Endothelial cell of umbilical vein (primary cell): ENCODE results near the gene MRPL12. TPM values are rescaled to one million over a fixed set of nuclear protein-coding genes. Genes with fewer than 3 reads are reported as not detected.

Experiments
- BruUV-seq: library from RNA; stranded (reverse); fragments of 400-500 nt; replicated peaks from 2 replicates; lab custom pipeline; 2021; lab: Mats Ljungman, UMichigan
- CTCF ChIA-PET: fragments of 300-600, 350-600 bp; sonication (Branson Sonifier 250); formaldehyde crosslinking; loops from one replicate; lab custom pipeline; 2021; ENCODE audit warnings: antibody characterized with exemption, inconsistent platforms; lab: Charles Lee
- POLR2A ChIA-PET: fragments of 300-600, 350-600 bp; sonication (Branson Sonifier 250); formaldehyde crosslinking; loops from one replicate; lab custom pipeline; 2021; ENCODE audit warnings: antibody characterized with exemption, inconsistent platforms; lab: Charles Lee
- DNase-seq: peaks from one replicate; pipeline ENCODE4 v3.0.0-alpha.2; 2011; ENCODE audit warnings: low read depth, low spot score
- FAIRE-seq: peaks from 2 replicates; lab custom pipeline; 2011; peaks lifted over from hg19 to GRCh38; lab: Jason Lieb, UNC
- H2AFZ ChIP-seq: 2 replicates; pipeline ENCODE4 v1.6.0; 2012; ENCODE audit warnings: low read depth, low read length, control low read depth, inconsistent platforms
- H3K27ac ChIP-seq: 2 replicates; pipeline ENCODE4 v1.5.1; 2011; ENCODE audit warnings: low read depth, mild to moderate bottlenecking, control low read depth, low read length, moderate library complexity; ENCODE audit not compliant: insufficient read depth
- H3K27me3 ChIP-seq, 2 experiments: 2 replicates each; pipeline versions ENCODE4 v1.6.0 to v1.6.1; 2011; ENCODE audit warnings: low read length in 2 of 2, mixed read lengths in 1 of 2; ENCODE audit not compliant: control insufficient read depth in 2 of 2, insufficient read depth in 2 of 2
- H3K36me3 ChIP-seq, 2 experiments: 2 replicates in 1 of 2; 3 replicates in 1 of 2; pipeline ENCODE4 v1.5.1; 2011; ENCODE audit warnings: low read length in 2 of 2, mild to moderate bottlenecking in 1 of 2, moderate library complexity in 1 of 2; ENCODE audit not compliant: control insufficient read depth in 2 of 2, insufficient read depth in 2 of 2; ENCODE audit errors: extremely low read depth in 1 of 2
- H3K4me1 ChIP-seq: 3 replicates; pipeline ENCODE4 v1.5.1; 2011; ENCODE audit warnings: mild to moderate bottlenecking, low read length; ENCODE audit not compliant: control insufficient read depth, insufficient read depth; ENCODE audit errors: extremely low read depth
- H3K4me2 ChIP-seq: 2 replicates; pipeline ENCODE4 v1.6.1; 2011; ENCODE audit warnings: low read length, control low read depth, mixed read lengths; ENCODE audit not compliant: insufficient read depth
- H3K4me3 ChIP-seq, 3 experiments: fragments of 200-600 bp in 1 of 3; sonication (generic), shearing (Covaris generic) in 1 of 3; replicated peaks in 1 of 3; 2 replicates each; pipeline ENCODE4 v1.5.1; 2011 to 2016; ENCODE audit warnings: control low read depth in 3 of 3, low read length in 3 of 3, mild to moderate bottlenecking in 2 of 3, inconsistent platforms in 1 of 3, low read depth in 1 of 3, moderate library complexity in 1 of 3; ENCODE audit not compliant: insufficient read depth in 1 of 3
- H3K79me2 ChIP-seq: 2 replicates; pipeline ENCODE4 v1.6.0; 2012; ENCODE audit warnings: low read length, inconsistent platforms; ENCODE audit not compliant: control insufficient read depth, insufficient read depth
- H3K9ac ChIP-seq: replicated peaks from 2 replicates; pipeline ENCODE3; 2011; ENCODE audit warnings: low read length, control low read depth; ENCODE audit not compliant: insufficient read depth; ENCODE audit errors: extremely low read depth
- H3K9me1 ChIP-seq: replicated peaks from 3 replicates; pipeline ENCODE4 v1.6.0; 2011; ENCODE audit warnings: mild to moderate bottlenecking, low read length; ENCODE audit not compliant: control insufficient read depth, insufficient read depth; ENCODE audit errors: extremely low read depth
- H3K9me3 ChIP-seq: replicated peaks from 2 replicates; pipeline ENCODE4 v1.5.1; 2012; ENCODE audit warnings: low read length, inconsistent platforms; ENCODE audit not compliant: control insufficient read depth, insufficient read depth
- H4K20me1 ChIP-seq: replicated peaks from 2 replicates; pipeline ENCODE3; 2011; ENCODE audit warnings: mild to moderate bottlenecking, low read length; ENCODE audit not compliant: control insufficient read depth, insufficient read depth; ENCODE audit errors: extremely low read depth
- EZH2 ChIP-seq: IDR thresholded peaks from 2 replicates; pipeline ENCODE4 v1.6.1; 2012; ENCODE audit warnings: borderline replicate concordance, low read depth, mild to moderate bottlenecking, moderate library complexity, low read length, inconsistent platforms; ENCODE audit not compliant: severe bottlenecking
- FOS ChIP-seq: IDR thresholded peaks from 2 replicates; pipeline ENCODE4 v1.6.1; 2011; ENCODE audit warnings: mild to moderate bottlenecking, low read length, moderate library complexity, borderline replicate concordance; ENCODE audit not compliant: insufficient read depth
- GATA2 ChIP-seq: IDR thresholded peaks from 2 replicates; pipeline ENCODE4 v1.7.0; 2011; ENCODE audit warnings: low read depth, mild to moderate bottlenecking, moderate library complexity, mixed read lengths, low read length; ENCODE audit not compliant: insufficient read length, insufficient read depth
- JUN ChIP-seq: IDR thresholded peaks from 2 replicates; pipeline ENCODE4 v1.6.1; 2011; ENCODE audit warnings: borderline replicate concordance, low read depth; ENCODE audit not compliant: insufficient read length, insufficient read depth
- MYC ChIP-seq: IDR thresholded peaks from one replicate; pipeline ENCODE4 v1.6.1; 2011; ENCODE audit warnings: mild to moderate bottlenecking, low read depth, low read length
- POLR2A ChIP-seq: IDR thresholded peaks from 2 replicates; pipeline ENCODE4 v1.6.1; 2012; ENCODE audit warnings: low read depth, mild to moderate bottlenecking, control low read depth, low read length
- POLR2AphosphoS5 ChIP-seq: IDR thresholded peaks from 2 replicates; pipeline ENCODE4 v1.6.1; 2012; ENCODE audit warnings: low read depth, mild to moderate bottlenecking, control low read depth, low read length, moderate library complexity; ENCODE audit not compliant: insufficient read depth
- dilution Hi-C: fragments of 300-500 bp; cut with MboI; formaldehyde crosslinking; loops from one replicate; pipeline ENCODE4 v1.15.0; 2019; ENCODE audit warnings: low sequenced_read_pairs; ENCODE audit not compliant: extremely low pct_ligation_motif_present
- intact Hi-C: fragments of 100-400 bp; cut with micrococcal nuclease; formaldehyde crosslinking; loops from one replicate; pipeline ENCODE4 v1.10.0; 2022
- polyA plus RNA-seq, 4 experiments: library from polyadenylated mRNA; depleted of rRNA in 3 of 4; stranded (reverse) in 3 of 4; unstranded in 1 of 4; fragments of >200 nt; gene quantifications; 2 replicates each; pipeline versions ENCODE4 v1.2.1 to v1.2.3, GENCODE V29; 2011 to 2012; ENCODE audit warnings: missing spikeins in 1 of 4
- total RNA-seq: library from RNA; stranded (reverse); gene quantifications from 2 replicates; pipeline ENCODE4 v1.2.3, GENCODE V29; 2021
- TF ChIP-seq, protein P1 (sequence below), 2 donors: IDR thresholded peaks; 1 replicate in 1 of 2; 2 replicates in 1 of 2; pipeline ENCODE4 v1.5.1; 2011; ENCODE audit warnings: low read length in 2 of 2, mild to moderate bottlenecking in 2 of 2, moderate library complexity in 2 of 2, control low read depth in 1 of 2, inconsistent platforms in 1 of 2, low read depth in 1 of 2; ENCODE audit not compliant: insufficient read depth in 1 of 2; ENCODE audit errors: extremely low read depth in 1 of 2
- TF ChIP-seq, protein P2 (sequence below): IDR thresholded peaks from 2 replicates; pipeline ENCODE4 v1.6.1; 2011; ENCODE audit not compliant: insufficient read depth, insufficient read length

The MRPL12 gene
- total and polyA plus RNA-seq, 2 donors (not counting 3 experiments of a cell fraction or from before 2014, with no cell fraction given): 91.9 to 99.9 TPM

DNA sequence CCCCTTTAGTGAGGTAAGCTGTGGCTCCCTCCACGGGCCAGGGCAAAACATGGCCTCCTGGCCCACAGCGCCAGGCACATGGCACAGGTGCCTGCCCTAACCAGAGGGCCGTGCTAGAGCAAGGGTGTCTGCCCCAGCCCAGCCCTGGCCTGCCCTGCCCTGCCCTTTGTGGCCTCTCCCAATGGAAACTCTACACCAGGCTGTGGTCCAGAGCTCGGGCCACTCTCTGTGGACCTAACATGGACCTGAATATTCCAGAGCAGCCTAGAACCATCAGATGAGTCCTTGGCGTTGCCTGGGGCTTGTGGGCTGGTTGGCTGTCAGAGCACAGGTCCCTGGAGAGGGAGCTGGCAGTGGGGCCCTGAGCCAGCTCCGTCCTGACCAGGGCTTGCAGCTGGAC lies 8.0 kb upstream of the MRPL12 start:
- ChIA-PET POLR2A (no interaction called here), CTCF (no interaction called here)
- no peaks in the 10 kb centered on the region for H3K27me3 ChIP-seq
- H3K27ac ChIP-seq: no peak overlapping the region
- no peak overlapping the region for H3K9ac ChIP-seq
- H3K79me2 ChIP-seq: peaks cover 29% of the 10 kb centered on the region
- peaks cover 21 to 74% of the 10 kb centered on the region in 2 experiments for H3K36me3 ChIP-seq
- H3K4me3 ChIP-seq: no peak overlapping the region
- H3K9me1 ChIP-seq: no peaks in the 10 kb centered on the region
- no peaks in the 10 kb centered on the region for H4K20me1 ChIP-seq
- H3K4me2 ChIP-seq: no peak overlapping the region
- FAIRE-seq (no peak), DNase-seq (no peak)
- H3K9me3 ChIP-seq: no peaks in the 10 kb centered on the region
- intact Hi-C loops: no loop called here
- H2AFZ ChIP-seq: no peak overlapping the region
- dilution Hi-C loops: no loop called here
- BruUV-seq: no TSS peak
- TF ChIP-seq JUN (no peak), POLR2AphosphoS5 (no peak), MYC (no peak), EZH2 (no peak), GATA2 (no peak), FOS (no peak), POLR2A (no peak)
- TF ChIP-seq, protein P1, sequence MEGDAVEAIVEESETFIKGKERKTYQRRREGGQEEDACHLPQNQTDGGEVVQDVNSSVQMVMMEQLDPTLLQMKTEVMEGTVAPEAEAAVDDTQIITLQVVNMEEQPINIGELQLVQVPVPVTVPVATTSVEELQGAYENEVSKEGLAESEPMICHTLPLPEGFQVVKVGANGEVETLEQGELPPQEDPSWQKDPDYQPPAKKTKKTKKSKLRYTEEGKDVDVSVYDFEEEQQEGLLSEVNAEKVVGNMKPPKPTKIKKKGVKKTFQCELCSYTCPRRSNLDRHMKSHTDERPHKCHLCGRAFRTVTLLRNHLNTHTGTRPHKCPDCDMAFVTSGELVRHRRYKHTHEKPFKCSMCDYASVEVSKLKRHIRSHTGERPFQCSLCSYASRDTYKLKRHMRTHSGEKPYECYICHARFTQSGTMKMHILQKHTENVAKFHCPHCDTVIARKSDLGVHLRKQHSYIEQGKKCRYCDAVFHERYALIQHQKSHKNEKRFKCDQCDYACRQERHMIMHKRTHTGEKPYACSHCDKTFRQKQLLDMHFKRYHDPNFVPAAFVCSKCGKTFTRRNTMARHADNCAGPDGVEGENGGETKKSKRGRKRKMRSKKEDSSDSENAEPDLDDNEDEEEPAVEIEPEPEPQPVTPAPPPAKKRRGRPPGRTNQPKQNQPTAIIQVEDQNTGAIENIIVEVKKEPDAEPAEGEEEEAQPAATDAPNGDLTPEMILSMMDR (IDR thresholded peaks at IDR 0.05; ENCODE audit: extremely low read depth in 1 of 2, insufficient read depth in 1 of 2, low read depth in 1 of 2, low read length in 2 of 2): no peak
- TF ChIP-seq, protein P2, sequence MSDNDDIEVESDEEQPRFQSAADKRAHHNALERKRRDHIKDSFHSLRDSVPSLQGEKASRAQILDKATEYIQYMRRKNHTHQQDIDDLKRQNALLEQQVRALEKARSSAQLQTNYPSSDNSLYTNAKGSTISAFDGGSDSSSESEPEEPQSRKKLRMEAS: no peak
- no peaks in the 10 kb centered on the region for H3K4me1 ChIP-seq
